D721Med (cell line): ENCODE measurements around the gene GNAL.
"Not testable (repeated sequence)": the region's sequence is repeated elsewhere in the genome, so short reads cannot be mapped to it uniquely, and the experiment has no call there.

Experiments used
- DNase-seq: peaks from one replicate; pipeline ENCODE4 v3.0.0; 2011; ENCODE audit warnings: low spot score; ENCODE audit not compliant: insufficient read length
- FAIRE-seq: peaks from 2 replicates; lab custom pipeline; 2011; peaks lifted over from hg19 to GRCh38; lab: Jason Lieb, UNC
- TF ChIP-seq, protein P1 (sequence below): IDR thresholded peaks from 2 replicates; pipeline ENCODE4 v1.5.1; 2012; ENCODE audit warnings: mild to moderate bottlenecking, control low read depth; ENCODE audit not compliant: insufficient read depth; ENCODE audit errors: missing control alignments

Gene GNAL

DNA sequence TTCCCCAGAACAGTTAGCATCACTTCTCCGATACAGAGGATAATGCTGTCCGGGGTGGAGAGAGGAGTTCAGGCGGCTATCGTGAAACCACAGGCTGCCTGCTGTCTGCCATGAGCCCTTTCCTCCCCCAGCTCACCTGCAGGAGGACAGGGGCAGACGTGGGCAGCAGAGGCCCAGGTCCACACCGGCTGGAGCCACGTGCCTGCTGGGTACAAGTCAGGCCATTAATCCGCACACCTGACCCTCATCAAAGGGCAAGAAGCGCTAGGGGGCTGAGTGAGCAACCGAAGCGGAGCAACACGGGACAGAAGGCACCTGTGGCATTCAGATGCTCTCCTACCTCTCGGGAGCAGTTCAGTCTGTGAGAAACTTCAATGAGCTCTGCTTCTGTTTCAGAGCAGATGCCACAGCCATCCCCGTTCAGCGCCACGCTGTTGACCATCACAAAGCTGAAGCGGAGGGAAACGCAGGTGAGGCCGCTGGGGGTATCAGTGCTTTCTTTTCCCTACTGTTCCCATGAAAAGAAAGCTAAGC is 197.6 kb downstream of the GNAL start:
- TF ChIP-seq, protein P1, sequence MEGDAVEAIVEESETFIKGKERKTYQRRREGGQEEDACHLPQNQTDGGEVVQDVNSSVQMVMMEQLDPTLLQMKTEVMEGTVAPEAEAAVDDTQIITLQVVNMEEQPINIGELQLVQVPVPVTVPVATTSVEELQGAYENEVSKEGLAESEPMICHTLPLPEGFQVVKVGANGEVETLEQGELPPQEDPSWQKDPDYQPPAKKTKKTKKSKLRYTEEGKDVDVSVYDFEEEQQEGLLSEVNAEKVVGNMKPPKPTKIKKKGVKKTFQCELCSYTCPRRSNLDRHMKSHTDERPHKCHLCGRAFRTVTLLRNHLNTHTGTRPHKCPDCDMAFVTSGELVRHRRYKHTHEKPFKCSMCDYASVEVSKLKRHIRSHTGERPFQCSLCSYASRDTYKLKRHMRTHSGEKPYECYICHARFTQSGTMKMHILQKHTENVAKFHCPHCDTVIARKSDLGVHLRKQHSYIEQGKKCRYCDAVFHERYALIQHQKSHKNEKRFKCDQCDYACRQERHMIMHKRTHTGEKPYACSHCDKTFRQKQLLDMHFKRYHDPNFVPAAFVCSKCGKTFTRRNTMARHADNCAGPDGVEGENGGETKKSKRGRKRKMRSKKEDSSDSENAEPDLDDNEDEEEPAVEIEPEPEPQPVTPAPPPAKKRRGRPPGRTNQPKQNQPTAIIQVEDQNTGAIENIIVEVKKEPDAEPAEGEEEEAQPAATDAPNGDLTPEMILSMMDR, result no peak
- no peak for FAIRE-seq
- DNase-seq, result no peak

DNA sequence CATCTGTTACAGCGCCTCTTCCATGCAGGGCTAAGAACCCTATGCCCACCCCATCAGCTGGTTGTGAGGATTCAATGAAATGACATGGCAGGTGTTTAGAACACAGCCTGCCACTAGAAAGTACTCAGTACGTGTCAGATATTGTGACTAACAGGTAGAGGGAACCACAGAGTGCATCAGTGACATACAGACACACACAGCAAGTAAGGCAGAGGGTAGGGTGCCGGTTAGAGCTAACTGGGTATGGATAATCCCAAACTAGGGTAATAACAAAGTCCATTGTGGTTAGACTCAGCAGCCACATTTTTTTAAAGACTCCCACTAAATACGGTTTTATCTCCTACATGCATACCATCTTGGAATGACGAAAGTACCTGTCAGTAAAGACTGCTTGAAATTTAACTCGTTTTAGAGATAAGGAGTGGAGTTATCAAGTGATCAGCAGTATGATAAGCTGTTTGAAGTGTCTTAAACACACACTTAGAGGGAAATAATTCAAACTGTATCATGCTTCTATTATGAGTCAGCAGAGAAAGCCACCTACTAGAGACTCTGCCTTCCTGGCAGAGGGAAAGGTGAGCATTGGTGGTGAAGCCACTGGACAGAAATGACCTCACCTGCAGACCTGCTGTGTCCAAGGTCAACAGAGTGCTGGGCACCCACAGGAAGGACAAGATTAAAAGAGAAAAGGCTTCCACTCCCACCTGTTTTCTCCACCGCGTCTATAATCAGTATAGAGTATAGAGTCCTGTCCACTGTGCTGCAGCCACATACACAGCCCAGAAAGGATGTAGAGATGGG is 198.5 kb downstream of the GNAL start:
- no peak for FAIRE-seq
- TF ChIP-seq, protein P1, result no peak

DNA sequence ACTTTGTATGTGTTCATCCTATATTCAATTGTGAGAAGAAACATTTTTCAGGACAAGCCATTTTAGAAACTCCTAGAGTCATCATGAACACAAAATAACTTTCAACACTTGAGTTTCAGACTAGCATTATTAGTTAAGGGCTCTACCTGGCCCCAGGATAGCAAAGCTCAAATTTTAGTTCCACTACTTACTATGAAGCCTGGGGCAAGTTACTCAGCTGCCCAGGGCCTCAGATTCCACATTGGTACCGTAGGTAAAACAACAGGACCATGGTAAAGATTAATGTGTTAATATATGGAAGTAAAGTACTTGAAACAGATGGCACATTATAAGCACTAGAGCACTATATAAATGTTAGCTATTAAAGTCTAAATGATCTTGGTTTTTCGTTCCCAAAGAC is 199.7 kb downstream of the GNAL start:
- DNase-seq (no peak), FAIRE-seq (no peak)
- TF ChIP-seq, protein P1, result no peak

More for the DNA sequence above, 198.5 kb downstream of the GNAL start:
- DNase-seq, result no peak

DNA sequence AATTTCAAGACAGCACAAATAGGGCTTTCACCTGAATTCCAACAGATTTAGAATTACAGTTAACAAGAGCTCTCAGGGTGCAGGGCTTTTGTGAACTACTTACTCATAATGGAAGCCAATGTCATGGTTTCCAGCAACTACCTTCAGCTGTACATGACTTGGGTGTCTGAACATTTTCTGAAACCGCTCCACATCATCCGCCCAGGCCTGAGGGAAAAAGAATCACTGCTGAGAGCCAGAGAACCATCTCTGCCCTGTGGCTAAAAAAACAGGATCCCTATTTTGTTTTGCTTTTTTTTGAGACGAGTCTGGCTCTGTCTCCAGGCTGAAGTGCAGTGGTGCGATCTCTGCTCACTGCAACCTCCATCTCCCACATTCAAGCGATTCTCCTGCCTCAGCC is 200.2 kb downstream of the GNAL start:
- TF ChIP-seq, protein P1, result no peak
- FAIRE-seq, result no peak
- no peak for DNase-seq

DNA sequence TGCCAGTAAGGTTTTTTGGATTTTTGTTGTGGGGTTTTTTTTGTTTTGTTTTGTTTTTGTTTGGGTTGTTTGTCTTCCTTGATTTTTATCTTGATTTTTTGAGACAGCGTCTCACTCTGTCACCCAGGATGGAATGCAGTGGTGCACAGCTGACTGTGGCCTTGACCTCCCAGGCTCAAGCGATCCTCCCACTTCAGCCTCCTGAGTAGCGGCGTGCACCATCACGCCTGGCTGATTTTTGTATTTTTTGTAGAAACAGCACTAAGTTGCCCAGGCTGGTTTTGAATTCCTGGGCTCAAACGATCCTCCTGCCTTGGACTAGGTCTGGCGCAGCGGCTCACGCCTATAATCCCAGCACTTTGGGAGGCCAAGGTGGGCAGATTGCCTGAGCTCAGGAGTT is 202.7 kb downstream of the GNAL start:
- TF ChIP-seq, protein P1, result no peak
- DNase-seq (no peak), FAIRE-seq (no peak)

DNA sequence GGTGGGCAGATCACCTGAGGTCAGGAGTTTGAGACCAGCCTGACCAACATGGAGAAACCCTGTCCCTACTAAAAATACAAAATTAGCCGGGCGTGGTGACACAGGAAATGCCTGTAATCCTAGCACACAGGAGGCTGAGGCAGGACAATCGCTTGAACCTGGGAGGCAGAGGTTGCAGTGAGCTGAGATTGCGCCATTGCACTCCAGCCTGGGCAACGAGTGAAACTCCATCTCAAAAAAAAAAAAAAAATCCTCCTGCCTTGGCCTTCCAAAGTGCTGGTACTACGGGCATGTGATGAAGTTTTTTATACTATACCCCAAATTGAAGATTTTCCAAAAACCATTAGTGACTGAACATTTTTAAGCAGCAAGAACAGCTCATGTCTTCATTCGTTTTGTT is 203.4 kb downstream of the GNAL start:
- not testable (repeated sequence) for FAIRE-seq, DNase-seq

DNA sequence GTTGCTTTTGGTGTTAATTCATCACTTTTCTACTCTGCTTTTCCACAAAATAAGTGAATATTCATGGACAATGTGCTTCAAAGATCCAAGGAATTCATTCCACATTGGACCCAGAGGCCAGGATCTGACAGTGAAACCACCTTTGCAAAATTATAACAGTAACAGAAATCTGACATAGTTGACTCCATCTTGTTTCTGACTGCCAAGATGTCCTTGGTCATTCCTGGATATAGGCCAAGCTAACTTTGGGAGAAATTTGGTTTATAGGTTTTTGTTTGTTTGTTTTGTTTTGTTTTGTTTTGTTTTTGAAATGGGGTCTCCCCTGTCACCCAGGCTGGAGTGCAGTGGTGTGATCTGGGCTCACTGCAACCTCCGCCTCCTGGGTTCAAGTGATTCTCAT is 208.7 kb downstream of the GNAL start:
- TF ChIP-seq, protein P1, result no peak
- FAIRE-seq (no peak), DNase-seq (no peak)
